HEK293 (cell line): Measurements from ENCODE around the gene ARL14.
"Not testable (repeated sequence)": the region's sequence is repeated elsewhere in the genome, so short reads cannot be mapped to it uniquely, and the experiment has no call there.

ENCODE experiments used
- CTCF ChIA-PET: fragments of 350-600 bp; formaldehyde crosslinking; extraction: SDS; loops from one replicate; lab custom pipeline; 2021; ENCODE audit warnings: antibody characterized with exemption; lab: Yijun Ruan, JAX
- POLR2A ChIA-PET: fragments of 300-600 bp; formaldehyde crosslinking; extraction: SDS; loops from one replicate; lab custom pipeline; 2020; ENCODE audit warnings: antibody characterized with exemption, inconsistent platforms; lab: Yijun Ruan, JAX
- H3K27ac ChIP-seq: fragments of 200-500 bp; sonication (Bioruptor generic); 2 replicates; pipeline ENCODE4 v1.5.1; 2014; ENCODE audit warnings: low read depth, low read length, control low read depth, inconsistent platforms; ENCODE audit errors: extremely low read depth
- H3K36me3 ChIP-seq, 2 experiments: fragments of 200-500 bp in 1 of 2; sonication (Bioruptor generic) in 1 of 2; 1 replicate in 1 of 2; 2 replicates in 1 of 2; pipeline ENCODE4 v1.5.1; 2014 to 2017; ENCODE audit warnings: inconsistent platforms in 2 of 2, low read length in 2 of 2; ENCODE audit not compliant: control insufficient read depth in 2 of 2, insufficient read depth in 1 of 2
- H3K4me1 ChIP-seq: fragments of 200-500 bp; sonication (Bioruptor generic); 2 replicates; pipeline ENCODE4 v1.5.1; 2014; ENCODE audit warnings: mild to moderate bottlenecking, low read length, inconsistent platforms; ENCODE audit not compliant: control insufficient read depth, insufficient read depth
- H3K4me3 ChIP-seq: 2 replicates; pipeline ENCODE4 v1.5.1; 2011; ENCODE audit warnings: low read depth, mild to moderate bottlenecking, control low read depth, low read length, moderate library complexity
- H3K9me3 ChIP-seq: fragments of 200-500 bp; sonication (Bioruptor generic); 2 replicates; pipeline ENCODE4 v1.5.1; 2014; ENCODE audit warnings: low read depth, low read length, inconsistent platforms; ENCODE audit not compliant: control insufficient read depth, insufficient read depth
- SCRT2 ChIP-seq: fragments of 450-650 bp; formaldehyde crosslinking; IDR thresholded peaks from 2 replicates; pipeline ENCODE4 v1.5.1; 2016; ENCODE audit warnings: missing biosample characterization, missing genetic modification characterization
- ZNF112 ChIP-seq: fragments of 450-650 bp; formaldehyde crosslinking; IDR thresholded peaks from 2 replicates; pipeline ENCODE4 v1.5.0; 2017; ENCODE audit warnings: missing biosample characterization, missing genetic modification characterization
- ZNF132 ChIP-seq: fragments of 450-650 bp; formaldehyde crosslinking; IDR thresholded peaks from 2 replicates; pipeline ENCODE4 v1.5.1; 2017; ENCODE audit warnings: missing biosample characterization, missing genetic modification characterization, borderline replicate concordance
- ZNF146 ChIP-seq: fragments of 450-650 bp; formaldehyde crosslinking; IDR thresholded peaks from 2 replicates; pipeline ENCODE4 v1.5.1; 2016; ENCODE audit warnings: missing biosample characterization, missing genetic modification characterization
- ZNF148 ChIP-seq: fragments of 450-650 bp; formaldehyde crosslinking; IDR thresholded peaks from 2 replicates; pipeline ENCODE4 v1.5.0; 2017; ENCODE audit warnings: missing biosample characterization, missing genetic modification characterization, borderline replicate concordance
- ZNF214 ChIP-seq: fragments of 450-650 bp; formaldehyde crosslinking; IDR thresholded peaks from 2 replicates; pipeline ENCODE4 v1.5.1; 2017; ENCODE audit warnings: missing biosample characterization, mild to moderate bottlenecking, missing genetic modification characterization, borderline replicate concordance
- ZNF23 ChIP-seq: fragments of 450-650 bp; formaldehyde crosslinking; IDR thresholded peaks from 2 replicates; pipeline ENCODE4 v1.5.1; 2016; ENCODE audit warnings: missing biosample characterization, missing genetic modification characterization, borderline replicate concordance
- ZNF24 ChIP-seq: fragments of 450-650 bp; formaldehyde crosslinking; IDR thresholded peaks from 2 replicates; pipeline ENCODE4 v1.5.1; 2016; ENCODE audit warnings: missing biosample characterization, missing genetic modification characterization
- ZNF391 ChIP-seq: fragments of 450-650 bp; formaldehyde crosslinking; IDR thresholded peaks from 2 replicates; pipeline ENCODE4 v1.5.1; 2016; ENCODE audit warnings: low read depth, missing biosample characterization, missing genetic modification characterization, borderline replicate concordance
- ZNF48 ChIP-seq: fragments of 450-650 bp; formaldehyde crosslinking; IDR thresholded peaks from 2 replicates; pipeline ENCODE4 v1.5.1; 2016; ENCODE audit warnings: missing biosample characterization, missing genetic modification characterization
- ZNF580 ChIP-seq: fragments of 450-650 bp; formaldehyde crosslinking; IDR thresholded peaks from 2 replicates; pipeline ENCODE4 v1.5.1; 2016; ENCODE audit warnings: missing biosample characterization, missing genetic modification characterization
- ZNF596 ChIP-seq: fragments of 450-650 bp; IDR thresholded peaks from 2 replicates; pipeline ENCODE4 v1.5.0; 2018; ENCODE audit warnings: missing biosample characterization, mild to moderate bottlenecking, missing genetic modification characterization, moderate library complexity
- ZSCAN30 ChIP-seq: fragments of 450-650 bp; IDR thresholded peaks from 2 replicates; pipeline ENCODE4 v1.5.1; 2018; ENCODE audit warnings: missing biosample characterization, mild to moderate bottlenecking, missing genetic modification characterization, moderate library complexity
- ZXDB ChIP-seq: fragments of 450-650 bp; formaldehyde crosslinking; IDR thresholded peaks from 2 replicates; pipeline ENCODE4 v1.5.1; 2016; ENCODE audit warnings: missing biosample characterization, missing genetic modification characterization
- TF ChIP-seq, protein P1 (sequence below): fragments of 450-650 bp; formaldehyde crosslinking; IDR thresholded peaks from 2 replicates; pipeline ENCODE4 v1.5.1; 2016; ENCODE audit warnings: missing biosample characterization, missing genetic modification characterization
- TF ChIP-seq, protein P2 (sequence below): fragments of 450-650 bp; formaldehyde crosslinking; IDR thresholded peaks from 2 replicates; pipeline ENCODE4 v1.5.1; 2016; ENCODE audit warnings: missing biosample characterization, missing genetic modification characterization, low read depth

Gene ARL14

DNA sequence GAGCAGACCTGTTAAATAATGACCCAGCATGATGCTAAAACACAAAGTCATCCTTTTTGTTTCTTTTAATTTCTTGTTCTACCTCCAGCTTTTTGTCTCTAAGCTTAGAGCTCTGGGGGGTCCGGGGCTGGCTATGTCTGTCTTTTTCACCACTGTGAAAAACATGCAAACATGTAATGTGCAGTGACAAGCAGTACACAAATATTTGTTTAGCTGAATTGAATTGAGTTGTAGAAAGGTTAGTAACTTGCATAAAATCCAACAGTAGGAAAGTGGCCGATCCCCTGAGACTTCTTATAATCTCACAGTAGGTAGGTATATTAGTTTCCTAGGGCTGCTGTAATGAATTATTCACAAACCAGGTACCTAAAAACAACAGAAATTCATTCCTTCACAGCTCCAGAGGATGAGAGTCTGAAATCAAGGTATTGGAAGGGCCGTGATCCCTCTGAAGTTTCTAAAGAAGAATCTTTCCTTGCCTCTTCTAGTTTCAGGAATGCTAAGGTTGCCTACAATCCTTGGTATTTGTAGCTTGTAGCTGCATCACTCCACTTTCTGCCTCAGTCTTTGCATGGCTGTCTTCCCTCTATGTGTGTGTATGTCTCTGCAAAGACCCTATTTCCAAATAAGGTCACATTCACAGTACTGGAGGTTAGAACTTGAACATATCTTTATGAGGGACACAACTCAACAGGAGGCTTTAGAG lies 32.7 kb downstream of the ARL14 start:
- POLR2A ChIA-PET = no interaction called here
- H3K36me3 ChIP-seq = no peaks in the 10 kb centered on the region
- H3K27ac ChIP-seq = no peak overlapping the region
- no peak overlapping the region for H3K4me3 ChIP-seq
- H3K9me3 ChIP-seq = no peaks in the 10 kb centered on the region
- TF ChIP-seq ZNF596 (tag by site-specific recombination) (no peak), ZNF48 (no peak), ZNF24 (tag by site-specific recombination) (no peak), ZNF132 (tag by site-specific recombination) (no peak), ZNF391 (tag by site-specific recombination) (no peak), ZNF23 (no peak), ZNF214 (no peak), ZNF148 (no peak), ZXDB (tag by site-specific recombination) (no peak), ZSCAN30 (no peak), SCRT2 (no peak), ZNF112 (tag by site-specific recombination) (no peak)
- TF ChIP-seq, protein P1, sequence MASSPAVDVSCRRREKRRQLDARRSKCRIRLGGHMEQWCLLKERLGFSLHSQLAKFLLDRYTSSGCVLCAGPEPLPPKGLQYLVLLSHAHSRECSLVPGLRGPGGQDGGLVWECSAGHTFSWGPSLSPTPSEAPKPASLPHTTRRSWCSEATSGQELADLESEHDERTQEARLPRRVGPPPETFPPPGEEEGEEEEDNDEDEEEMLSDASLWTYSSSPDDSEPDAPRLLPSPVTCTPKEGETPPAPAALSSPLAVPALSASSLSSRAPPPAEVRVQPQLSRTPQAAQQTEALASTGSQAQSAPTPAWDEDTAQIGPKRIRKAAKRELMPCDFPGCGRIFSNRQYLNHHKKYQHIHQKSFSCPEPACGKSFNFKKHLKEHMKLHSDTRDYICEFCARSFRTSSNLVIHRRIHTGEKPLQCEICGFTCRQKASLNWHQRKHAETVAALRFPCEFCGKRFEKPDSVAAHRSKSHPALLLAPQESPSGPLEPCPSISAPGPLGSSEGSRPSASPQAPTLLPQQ = no peak
- TF ChIP-seq, protein P2, sequence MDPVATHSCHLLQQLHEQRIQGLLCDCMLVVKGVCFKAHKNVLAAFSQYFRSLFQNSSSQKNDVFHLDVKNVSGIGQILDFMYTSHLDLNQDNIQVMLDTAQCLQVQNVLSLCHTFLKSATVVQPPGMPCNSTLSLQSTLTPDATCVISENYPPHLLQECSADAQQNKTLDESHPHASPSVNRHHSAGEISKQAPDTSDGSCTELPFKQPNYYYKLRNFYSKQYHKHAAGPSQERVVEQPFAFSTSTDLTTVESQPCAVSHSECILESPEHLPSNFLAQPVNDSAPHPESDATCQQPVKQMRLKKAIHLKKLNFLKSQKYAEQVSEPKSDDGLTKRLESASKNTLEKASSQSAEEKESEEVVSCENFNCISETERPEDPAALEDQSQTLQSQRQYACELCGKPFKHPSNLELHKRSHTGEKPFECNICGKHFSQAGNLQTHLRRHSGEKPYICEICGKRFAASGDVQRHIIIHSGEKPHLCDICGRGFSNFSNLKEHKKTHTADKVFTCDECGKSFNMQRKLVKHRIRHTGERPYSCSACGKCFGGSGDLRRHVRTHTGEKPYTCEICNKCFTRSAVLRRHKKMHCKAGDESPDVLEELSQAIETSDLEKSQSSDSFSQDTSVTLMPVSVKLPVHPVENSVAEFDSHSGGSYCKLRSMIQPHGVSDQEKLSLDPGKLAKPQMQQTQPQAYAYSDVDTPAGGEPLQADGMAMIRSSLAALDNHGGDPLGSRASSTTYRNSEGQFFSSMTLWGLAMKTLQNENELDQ (tag by site-specific recombination) = no peak
- CTCF ChIA-PET = interaction anchor here (0.6 to 2.8 kb wide), 3 partner anchors 22 to 233 kb away, joined by 3 to 29 read pairs (median 5); no protein-coding TSS in a partner anchor
- no peaks in the 10 kb centered on the region for H3K4me1 ChIP-seq

GRCh38 chr3:160713144-160713543 lies 36.2 kb downstream of the ARL14 start:
- H3K36me3 ChIP-seq, POLR2A ChIA-PET, H3K4me3 ChIP-seq, H3K27ac ChIP-seq, H3K4me1 ChIP-seq, H3K9me3 ChIP-seq: not testable (repeated sequence)
- peak; percentile 90 for TF ChIP-seq ZNF146
- TF ChIP-seq ZNF580 (tag by site-specific recombination) = peak; percentile 34; the same call in 1 of the 2 replicates
- CTCF ChIA-PET = interaction anchor here (0.7 kb wide), 1 partner anchor 562 kb away, joined by 3 read pairs; no protein-coding TSS in a partner anchor
